GM21515 (cell line): Measurements from ENCODE around the gene ENHO.

Source experiments
- ATAC-seq: cut with Tn5 transposase; IDR thresholded peaks from one replicate; pipeline ENCODE4 v1.9.1; 2021; ENCODE audit not compliant: unreplicated experiment

The ENHO gene

GRCh38 chr9:34522971-34523797 lies at the start of gene ENHO:
Gene ENHO, minus strand, starts transcription at chr9:34522990. Its CDS starts 1,295 bp downstream, at chr9:34521695.
- peak; percentile 92 for ATAC-seq

DNA sequence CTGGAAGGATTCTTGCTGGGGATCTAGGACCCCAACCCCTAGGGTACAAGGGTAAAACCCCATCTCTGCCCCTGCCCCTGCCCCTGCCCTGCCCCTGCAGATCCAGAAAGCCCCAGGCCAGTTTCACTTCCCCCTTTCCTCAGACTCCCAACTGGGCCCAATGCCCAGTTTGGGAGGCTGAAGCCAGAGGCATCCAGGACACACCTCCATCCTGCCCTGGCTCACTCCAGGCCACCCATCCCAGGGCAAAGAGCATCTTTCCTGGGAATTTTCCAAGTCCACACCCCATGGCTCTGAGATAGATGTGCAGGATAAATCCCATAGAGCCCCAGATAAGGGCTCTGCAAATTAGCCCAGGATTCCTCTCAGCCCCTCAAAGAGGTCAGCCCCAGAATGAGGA lies 49.3 kb upstream of the ENHO start:
- ATAC-seq = no peak

GRCh38 chr9:34571481-34571810 lies 48.7 kb upstream of the ENHO start:
- no peak for ATAC-seq

GRCh38 chr9:34570809-34571480 lies 48.2 kb upstream of the ENHO start:
- no peak for ATAC-seq

DNA sequence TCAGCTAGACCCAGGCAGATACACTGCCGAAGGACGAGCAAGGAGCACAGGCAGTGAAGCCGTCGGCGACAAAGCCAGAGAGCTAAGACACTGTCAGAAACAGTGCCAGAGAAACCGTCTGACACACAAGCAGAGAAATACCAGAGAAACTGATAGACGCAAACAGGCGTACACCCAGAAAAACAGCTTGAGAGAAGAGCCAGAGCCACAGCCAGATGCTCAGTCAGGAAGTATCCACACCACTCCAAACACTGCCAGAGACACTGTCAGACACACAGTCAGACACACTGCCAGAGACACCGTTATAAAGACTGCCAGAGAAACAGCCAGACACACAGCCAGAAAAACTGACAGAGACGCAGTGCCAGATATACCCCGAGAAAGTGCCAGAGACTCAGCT lies 47.6 kb upstream of the ENHO start:
- no peak for ATAC-seq

DNA sequence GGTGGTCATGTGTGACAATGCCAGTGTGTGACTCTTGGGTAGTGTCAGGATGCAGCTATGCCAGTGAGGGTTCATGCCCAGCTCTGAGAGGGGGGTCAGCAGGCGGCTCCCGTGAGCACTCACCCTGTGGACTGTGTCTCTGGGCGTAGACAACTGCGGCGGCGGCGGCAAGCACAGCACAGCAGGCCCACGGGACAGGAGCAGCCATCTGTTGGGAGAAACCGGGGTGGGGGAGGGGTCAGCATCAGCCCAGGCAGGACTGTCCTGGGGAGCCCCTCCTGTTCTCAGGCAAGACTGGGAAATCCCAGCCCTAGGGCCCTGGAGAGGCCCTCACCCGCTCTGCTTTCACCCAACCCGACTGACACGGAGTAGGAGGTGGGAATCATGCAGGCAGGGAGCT lies 46.0 kb upstream of the ENHO start:
- ATAC-seq = no peak

- ATAC-seq = no peak
Measured at GRCh38 chr9:34568133-34568532, 45.3 kb upstream of the ENHO start.

DNA sequence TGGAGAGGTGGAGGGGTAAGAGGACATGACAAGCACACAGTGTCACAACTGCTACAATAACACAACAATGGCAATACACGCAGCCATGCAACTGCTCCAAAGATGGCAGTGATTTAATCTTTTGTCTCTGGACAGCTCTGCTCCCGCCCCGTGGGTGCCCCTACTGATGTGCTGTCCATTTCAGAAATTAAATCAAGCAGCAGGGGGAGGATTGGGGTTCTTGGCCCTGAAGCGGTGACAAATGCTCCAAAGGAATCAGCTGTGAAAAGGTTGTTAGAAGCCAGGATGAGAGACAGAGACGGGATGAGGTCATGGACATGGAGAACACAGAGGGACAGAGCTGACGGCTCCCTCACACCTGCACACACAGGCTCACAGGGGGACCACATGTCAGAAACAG lies 44.2 kb upstream of the ENHO start:
- no peak for ATAC-seq

DNA sequence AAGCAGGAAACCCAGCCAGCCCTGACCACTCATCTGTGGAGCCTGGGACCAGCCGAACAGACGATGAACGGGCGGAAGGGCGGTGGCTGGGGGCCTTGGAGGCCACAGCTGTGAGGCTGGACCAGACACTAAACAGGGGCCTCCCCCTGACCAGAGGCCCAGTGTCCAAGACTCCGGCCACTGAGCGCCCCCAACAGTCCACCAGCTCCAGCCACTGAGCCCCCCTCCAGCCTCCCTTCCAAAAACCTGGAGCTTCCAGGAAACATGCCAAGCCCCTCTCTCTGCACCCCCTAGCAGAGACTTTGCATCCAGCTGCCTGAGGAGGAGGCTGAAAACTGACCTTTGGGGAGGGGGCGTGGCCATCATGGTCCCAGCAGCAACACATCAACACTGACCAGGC lies 43.5 kb upstream of the ENHO start:
- no peak for ATAC-seq

DNA sequence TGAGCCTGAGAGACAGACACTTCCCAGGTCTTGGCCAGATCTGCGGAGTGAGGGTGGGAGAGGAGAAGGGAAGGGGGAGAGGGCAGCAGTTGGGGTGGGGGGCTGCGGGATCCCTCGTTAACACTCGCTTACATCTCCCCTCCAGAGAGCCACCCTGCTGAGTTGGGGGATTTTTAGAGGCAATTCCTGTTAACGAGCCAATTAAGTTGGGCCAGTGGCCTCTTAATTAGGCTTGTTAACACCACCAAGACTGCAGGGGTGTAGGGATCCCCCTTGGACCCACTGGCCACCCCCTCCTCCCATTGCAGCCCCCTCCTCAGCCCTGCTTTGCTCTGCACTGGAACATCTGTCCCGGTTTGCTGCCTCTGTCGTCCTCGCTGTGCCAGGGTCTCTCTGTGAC lies 43.1 kb upstream of the ENHO start:
- no peak for ATAC-seq

DNA sequence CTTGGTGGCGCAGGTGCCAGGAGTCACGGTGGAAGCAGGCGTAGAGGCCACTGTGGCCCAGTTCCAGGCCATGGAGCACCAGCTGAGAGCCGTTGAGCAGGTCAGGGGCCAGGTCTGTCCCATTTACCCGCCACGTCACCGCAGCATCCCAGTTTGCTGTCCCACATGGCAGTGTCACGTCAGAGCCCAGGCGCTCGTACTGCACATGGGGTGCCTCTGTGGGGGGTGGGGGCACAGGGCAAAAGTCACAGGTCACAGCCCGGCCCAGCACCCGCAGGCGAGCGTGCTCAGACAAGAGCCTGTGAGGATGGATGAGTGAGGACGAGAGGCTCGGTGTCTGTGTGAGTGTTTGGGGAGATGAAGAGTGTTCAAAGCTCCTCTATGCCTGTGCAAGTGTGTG lies 41.8 kb upstream of the ENHO start:
- no peak for ATAC-seq

GRCh38 chr9:34563262-34563661 lies 40.5 kb upstream of the ENHO start:
- no peak for ATAC-seq

DNA sequence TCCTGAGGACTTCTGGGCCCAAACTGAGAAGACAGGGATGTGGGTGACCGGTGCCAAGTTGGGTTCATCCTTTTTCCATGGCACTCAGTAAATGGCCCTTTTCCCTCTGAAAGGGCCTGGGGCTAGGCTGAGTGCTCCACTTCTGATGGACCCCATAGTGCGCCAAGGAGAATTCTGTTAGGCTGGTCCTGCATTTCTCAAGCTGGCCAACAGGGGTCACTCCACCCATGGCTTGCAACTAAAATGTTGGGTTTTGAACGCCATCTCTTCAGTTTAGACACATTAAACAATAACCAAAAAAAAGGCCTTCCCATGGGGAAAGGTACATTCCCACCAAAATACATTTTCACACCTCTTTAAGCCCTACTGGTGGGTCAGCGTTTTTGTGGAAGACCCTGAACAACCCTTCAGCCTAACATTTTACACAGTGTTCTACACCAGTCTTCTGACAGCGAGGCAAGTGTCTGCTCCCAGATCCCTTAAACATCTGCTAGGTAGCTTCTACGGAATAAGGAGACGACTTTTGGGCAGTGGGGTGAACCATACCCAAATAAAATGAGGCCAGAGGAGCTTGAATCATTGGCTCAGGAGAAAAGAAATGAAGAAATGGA lies 39.5 kb upstream of the ENHO start:
- no peak for ATAC-seq

DNA sequence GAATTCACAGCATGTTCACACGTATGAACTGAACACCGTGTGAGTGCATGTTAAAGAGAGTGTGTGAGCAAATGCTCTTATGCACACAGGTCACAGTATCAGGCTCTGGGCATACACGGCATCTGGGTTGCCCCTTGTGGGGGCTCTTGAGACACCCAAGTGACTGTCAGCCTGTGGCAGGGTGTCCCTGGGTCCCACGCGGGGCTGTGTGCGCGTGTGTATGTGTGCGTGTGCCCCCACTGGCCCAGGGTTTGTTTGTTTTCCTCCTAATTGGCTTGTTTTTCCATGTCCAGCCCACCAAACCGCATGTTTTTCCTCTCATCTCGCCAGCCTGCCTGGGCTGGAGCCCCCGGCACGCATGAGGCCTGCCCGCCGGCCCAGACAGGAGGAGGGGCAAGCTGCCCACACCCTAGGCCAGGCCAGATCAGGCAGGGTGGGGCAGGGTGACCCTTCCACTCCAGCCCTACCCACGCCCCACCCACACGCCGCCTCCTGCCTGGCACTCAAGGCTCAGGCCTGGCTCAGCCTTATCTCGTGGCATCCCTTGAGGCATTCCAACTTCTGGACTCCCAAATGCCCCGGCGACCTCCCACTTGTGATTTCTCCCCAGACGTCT lies 37.9 kb upstream of the ENHO start:
- no peak for ATAC-seq

DNA sequence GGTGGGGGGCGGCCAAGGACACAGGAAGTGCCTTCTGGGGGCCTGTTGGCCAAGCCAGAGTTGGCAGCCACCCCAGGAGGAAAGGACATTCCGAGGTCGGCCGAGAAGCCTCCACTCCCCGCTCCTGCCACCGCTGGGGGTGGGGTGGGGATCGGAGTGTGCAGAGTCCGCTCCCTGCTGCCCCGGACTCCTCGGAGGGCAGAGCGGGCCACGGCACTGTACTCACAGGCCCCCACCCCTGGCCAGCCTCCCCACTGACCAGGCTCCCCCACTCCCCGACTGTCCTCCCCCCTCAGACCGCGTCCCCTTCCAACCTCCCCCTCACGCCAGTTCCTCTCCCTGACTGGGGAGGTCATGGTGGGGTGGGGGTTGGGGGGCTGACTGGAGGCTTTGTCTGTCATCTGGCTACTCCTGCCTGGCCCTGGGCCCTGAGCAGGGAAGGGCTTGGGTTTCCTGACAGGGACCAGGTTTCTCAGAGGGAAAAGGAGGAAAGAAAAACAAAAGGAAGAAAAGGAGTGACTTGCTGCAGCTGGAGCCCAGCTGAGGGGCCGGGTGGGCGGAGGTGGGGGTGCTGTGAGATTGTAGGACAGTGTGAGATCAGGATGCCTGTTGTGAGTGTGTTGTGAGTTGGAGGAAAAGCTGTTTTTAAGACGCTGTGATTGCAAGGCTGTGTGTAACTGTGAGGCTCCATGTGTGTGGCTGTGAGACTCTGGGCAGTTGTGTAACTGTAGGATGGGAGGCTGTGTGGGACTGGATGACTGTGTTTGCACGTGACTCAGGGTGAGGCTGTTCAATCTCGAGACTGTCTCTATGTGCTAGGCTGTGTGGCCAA lies 37.0 kb upstream of the ENHO start:
- no peak for ATAC-seq

GRCh38 chr9:34558919-34559623 lies 36.3 kb upstream of the ENHO start:
- ATAC-seq = no peak

DNA sequence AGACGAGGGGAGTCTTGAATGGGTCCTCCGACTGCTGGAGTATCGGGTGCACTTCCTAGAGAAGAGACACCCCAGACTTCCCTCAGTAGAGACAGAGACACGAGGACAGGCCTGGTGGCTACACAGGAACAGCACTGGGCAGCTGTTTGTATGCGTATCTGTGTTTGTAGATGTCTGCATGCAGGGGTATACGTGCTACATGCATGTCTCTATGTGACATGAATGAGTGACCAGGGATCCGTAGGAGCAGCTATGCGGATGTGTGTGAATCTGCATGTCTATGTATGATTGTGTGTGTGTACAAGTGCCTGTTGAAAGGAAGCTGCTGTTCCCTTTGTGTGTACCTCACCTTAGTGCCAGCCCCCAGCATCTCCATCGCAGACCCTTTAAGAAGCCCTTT lies 35.6 kb upstream of the ENHO start:
- ATAC-seq = no peak

DNA sequence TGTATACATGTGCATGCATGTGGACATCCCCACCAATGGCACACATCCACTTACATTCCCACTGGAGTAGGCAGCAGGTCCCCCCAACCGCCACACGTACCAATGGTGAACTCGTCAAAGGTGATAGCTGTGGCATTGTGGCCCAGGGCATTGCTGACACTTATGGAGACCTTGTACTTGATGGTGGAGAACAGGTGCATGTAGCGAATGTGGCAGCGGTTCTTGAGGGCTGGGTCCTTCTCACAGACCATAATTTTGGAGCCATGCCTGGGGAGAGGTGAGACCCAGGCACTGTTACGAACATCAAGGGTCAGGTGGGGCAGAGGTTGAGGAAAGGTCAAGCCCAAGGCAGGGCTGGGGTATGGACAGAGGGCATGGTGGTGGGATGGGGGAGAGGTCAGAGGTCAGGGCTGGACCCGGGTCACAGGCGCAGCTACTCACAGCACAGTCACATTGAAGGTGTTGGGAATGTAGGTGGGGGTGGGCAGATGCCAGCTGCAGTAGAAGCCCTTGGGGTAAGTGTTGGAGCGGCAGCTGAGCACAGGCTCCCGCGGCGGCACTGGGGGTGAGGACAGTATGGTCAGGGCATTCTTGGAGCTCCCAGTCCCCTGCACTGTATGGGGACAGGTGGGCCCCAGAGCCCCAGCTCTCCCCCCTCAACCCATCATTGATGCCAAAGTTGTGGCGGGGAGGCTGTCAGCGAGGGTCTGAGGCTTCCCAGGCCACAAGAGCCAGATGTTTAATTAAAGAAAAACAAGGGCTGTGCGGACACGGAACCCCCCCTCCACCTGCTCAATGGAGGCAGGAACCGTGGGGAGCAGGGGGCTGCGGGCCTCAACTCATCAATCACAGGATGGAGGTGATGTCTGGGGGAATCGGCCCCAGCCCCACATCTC lies 34.9 kb upstream of the ENHO start:
- no peak for ATAC-seq

DNA sequence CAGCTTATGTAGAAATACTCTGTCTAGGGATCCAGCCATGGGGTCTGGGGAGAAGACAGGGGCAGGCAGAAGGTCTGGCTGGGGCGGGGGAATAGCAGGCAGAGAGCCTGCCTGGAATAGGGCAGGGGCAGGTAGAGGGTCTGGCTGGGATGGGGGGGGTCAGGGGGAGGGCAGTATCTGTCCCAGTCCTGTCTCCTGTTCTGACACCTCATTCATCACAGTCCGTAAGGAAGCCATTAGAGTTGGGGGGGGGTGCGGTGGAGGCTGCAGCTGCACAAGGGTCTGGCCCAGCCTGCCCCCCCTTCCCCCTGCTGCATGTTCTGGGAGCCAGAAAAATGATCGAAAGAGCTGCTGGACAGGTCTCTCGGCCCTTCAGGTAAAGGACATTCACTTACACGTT lies 34.2 kb upstream of the ENHO start:
- no peak for ATAC-seq
